Tibial artery (tissue), 4 donors: ENCODE results near the gene SRRM3.
"Not testable (repeated sequence)": the region's sequence is repeated elsewhere in the genome, so short reads cannot be mapped to it uniquely, and the experiment has no call there.

Experiments
- DNase-seq, 2 donors: peaks; one replicate each; pipeline ENCODE4 v3.0.0-alpha.2; 2019
- H3K27ac ChIP-seq, 2 donors: fragments of 200-600 bp; sonication (generic) in 1 of 2; 1 replicate in 1 of 2; 2 replicates in 1 of 2; pipeline ENCODE4 v1.5.1; 2018 to 2019; ENCODE audit warnings: mild to moderate bottlenecking in 1 of 2
- H3K27me3 ChIP-seq, 2 donors: fragments of 200-600 bp; sonication (generic) in 1 of 2; one replicate each; pipeline versions ENCODE4 v1.5.1 to v1.6.0; 2016 to 2019
- H3K36me3 ChIP-seq, 3 donors: fragments of 200-600 bp; sonication (generic) in 2 of 3; one replicate each; pipeline ENCODE4 v1.5.1; 2016 to 2019; ENCODE audit warnings: mild to moderate bottlenecking in 2 of 3
- H3K4me1 ChIP-seq, 4 donors: fragments of 200-600 bp; sonication (generic) in 2 of 4; 1 replicate in 3 of 4; 2 replicates in 1 of 4; pipeline ENCODE4 v1.5.1; 2016 to 2019
- H3K4me3 ChIP-seq, 2 donors: fragments of 200-600 bp; sonication (generic) in 1 of 2; 1 replicate in 1 of 2; 2 replicates in 1 of 2; pipeline ENCODE4 v1.5.1; 2018 to 2019; ENCODE audit warnings: mild to moderate bottlenecking in 2 of 2
- H3K9me3 ChIP-seq, 3 donors: fragments of 200-600 bp; sonication (generic) in 1 of 3; one replicate each; pipeline ENCODE4 v1.5.1; 2016 to 2019
- intact Hi-C: fragments of 100-400 bp; cut with DNase I; formaldehyde crosslinking; loops from one replicate; pipeline ENCODE4 v1.15.0; 2023; ENCODE audit warnings: low total_unique reads
- TF ChIP-seq, protein P1 (sequence below), 2 experiments: fragments of 200-600 bp in 1 of 2; fragments of 450-650 bp in 1 of 2; IDR thresholded peaks; one replicate each; pipeline ENCODE4 v1.5.1; 2017 to 2019; ENCODE audit warnings: antibody characterized with exemption in 2 of 2, mild to moderate bottlenecking in 1 of 2, moderate library complexity in 1 of 2

Gene SRRM3

DNA sequence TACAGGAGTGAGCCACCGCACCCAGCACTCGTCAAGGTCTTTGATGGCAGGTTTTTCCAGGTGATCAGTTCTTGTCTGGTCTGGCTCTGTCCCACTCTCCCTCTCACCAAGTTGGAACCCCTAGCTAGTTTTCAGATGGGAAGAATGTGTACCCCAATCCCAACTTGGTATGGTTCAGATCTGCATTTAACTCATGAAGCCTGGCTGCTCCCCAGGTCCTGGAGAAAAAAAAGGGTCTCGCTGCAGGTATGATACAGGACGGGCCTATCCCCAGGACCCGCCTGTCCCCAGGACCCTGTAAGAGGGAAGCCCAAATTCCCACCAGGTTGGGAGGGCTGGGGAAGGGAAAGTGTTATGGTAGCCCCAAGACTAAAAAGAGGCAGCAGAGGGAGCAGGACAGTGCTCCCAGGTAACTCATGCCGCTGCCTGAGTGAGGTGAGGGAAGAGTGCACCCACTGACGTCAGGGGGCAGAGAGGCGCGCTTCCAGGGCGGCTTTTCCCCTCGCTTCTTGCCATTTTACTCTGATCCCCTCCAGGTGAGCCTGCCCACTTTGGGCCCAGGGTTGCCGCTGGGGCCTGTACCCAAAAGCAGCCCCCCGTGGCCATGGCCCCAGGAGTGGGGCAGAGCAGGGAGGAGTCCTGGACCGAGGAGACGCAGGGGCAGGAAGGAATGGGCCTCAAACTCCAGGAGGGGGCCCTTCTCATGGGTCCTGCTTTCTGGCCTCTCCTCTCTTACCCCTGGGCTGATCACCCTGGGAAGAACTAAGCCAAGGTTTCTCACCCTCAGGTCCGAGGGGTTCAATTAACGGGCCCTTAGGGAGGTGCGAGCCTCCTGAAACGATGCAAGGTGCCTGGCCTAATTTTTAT lies 36.4 kb upstream of the SRRM3 start:
- H3K36me3 ChIP-seq = no peaks in the 10 kb centered on the region
- peaks cover 0 to 7% (median 3%) of the 10 kb centered on the region in 4 donors for H3K4me1 ChIP-seq
- H3K27ac ChIP-seq = no peak overlapping the region
- peaks cover 0 to 3% of the 10 kb centered on the region in 2 donors for H3K27me3 ChIP-seq
- no peaks in the 10 kb centered on the region for H3K9me3 ChIP-seq
- intact Hi-C loops = no loop called here
- TF ChIP-seq, protein P1, sequence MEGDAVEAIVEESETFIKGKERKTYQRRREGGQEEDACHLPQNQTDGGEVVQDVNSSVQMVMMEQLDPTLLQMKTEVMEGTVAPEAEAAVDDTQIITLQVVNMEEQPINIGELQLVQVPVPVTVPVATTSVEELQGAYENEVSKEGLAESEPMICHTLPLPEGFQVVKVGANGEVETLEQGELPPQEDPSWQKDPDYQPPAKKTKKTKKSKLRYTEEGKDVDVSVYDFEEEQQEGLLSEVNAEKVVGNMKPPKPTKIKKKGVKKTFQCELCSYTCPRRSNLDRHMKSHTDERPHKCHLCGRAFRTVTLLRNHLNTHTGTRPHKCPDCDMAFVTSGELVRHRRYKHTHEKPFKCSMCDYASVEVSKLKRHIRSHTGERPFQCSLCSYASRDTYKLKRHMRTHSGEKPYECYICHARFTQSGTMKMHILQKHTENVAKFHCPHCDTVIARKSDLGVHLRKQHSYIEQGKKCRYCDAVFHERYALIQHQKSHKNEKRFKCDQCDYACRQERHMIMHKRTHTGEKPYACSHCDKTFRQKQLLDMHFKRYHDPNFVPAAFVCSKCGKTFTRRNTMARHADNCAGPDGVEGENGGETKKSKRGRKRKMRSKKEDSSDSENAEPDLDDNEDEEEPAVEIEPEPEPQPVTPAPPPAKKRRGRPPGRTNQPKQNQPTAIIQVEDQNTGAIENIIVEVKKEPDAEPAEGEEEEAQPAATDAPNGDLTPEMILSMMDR (IDR thresholded peaks at IDR 0.05) = no peak
- peak in 1 of 2 donors; percentile 50 for DNase-seq
- no peak overlapping the region for H3K4me3 ChIP-seq

DNA sequence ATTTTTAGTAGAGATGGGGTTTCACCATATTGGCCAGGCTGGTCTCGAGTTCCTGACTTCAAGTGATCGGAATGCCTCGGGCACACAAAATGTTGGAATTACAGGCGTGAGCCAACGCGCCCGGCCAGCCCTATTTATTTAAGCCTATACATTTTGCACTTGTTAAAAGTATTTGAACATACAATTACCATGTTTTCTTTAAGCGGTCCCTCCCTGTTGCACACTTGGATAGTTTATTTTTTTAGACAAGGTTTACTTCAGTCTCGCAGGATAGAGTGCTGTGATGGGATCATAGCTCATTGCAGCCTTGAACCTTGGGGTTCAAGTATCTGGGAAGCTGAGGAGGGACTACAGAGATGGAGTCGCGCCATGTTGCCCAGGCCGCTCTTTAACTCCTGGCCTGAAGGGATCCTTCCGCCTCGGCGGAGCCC lies 35.7 kb upstream of the SRRM3 start:
- DNase-seq = no peak
- intact Hi-C loops = no loop called here
- TF ChIP-seq, protein P1 (IDR thresholded peaks at IDR 0.05) = no peak
- Histone ChIP-seq H3K4me1 (peaks cover 0 to 7% (median 3%) of the 10 kb centered on the region in 4 donors), H3K4me3 (peak overlapping the region; percentile 61 to 65), H3K36me3 (no peaks in the 10 kb centered on the region), H3K27ac (peak overlapping the region; percentile 81 to 82), H3K9me3 (no peaks in the 10 kb centered on the region), H3K27me3 (no peaks in the 10 kb centered on the region)

DNA sequence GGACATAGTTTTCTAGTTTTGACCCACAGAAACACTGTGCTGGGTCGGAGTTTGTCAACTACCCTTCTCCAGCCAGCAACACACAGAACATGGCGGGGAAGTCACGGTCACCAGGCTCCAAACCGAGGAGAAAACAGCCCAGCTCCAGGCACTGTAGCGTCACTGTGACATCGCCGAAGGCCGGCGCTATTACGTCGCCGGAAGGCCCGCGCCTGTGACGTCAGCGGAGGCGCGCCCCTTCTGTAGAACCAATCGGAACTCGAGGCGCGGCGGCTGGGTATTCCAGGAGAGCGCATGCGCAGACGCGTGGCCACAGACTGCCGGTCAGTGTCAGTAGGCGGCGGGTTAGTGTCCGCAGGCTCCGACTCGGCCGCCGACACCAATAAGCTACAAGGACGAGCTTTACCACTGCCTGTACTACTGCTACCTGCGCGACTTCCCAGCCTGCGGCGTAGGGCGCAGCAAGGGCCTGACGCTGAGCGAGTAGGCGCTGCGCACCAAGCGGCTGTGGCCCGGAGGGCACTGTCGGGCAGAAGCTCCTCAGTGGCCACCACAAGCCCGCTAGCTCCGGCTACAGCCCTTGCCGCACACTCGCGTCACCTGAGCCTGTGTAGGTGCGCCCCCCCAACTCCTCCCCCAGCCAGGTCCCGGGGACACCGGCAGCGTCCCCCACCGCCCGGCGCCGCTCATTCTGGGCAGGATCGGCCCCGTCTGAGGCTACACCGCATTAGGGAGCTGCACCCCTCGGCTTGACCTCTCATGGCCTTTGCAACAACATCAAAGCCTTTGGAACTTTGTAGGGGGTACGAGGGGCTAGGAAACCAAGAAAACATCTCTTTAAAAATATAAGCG lies 35.1 kb upstream of the SRRM3 start:
- TF ChIP-seq, protein P1 (IDR thresholded peaks at IDR 0.05) = peak; percentile 22 to 28
- H3K27ac ChIP-seq = peak overlapping the region; percentile 81 to 82
- no peaks in the 10 kb centered on the region for H3K9me3 ChIP-seq
- no peaks in the 10 kb centered on the region for H3K27me3 ChIP-seq
- intact Hi-C loops = no loop called here
- H3K36me3 ChIP-seq = no peaks in the 10 kb centered on the region
- H3K4me3 ChIP-seq = peak overlapping the region; percentile 61 to 65
- peak; percentile 97 to 98 for DNase-seq
- peaks cover 0 to 7% (median 3%) of the 10 kb centered on the region in 4 donors for H3K4me1 ChIP-seq

DNA sequence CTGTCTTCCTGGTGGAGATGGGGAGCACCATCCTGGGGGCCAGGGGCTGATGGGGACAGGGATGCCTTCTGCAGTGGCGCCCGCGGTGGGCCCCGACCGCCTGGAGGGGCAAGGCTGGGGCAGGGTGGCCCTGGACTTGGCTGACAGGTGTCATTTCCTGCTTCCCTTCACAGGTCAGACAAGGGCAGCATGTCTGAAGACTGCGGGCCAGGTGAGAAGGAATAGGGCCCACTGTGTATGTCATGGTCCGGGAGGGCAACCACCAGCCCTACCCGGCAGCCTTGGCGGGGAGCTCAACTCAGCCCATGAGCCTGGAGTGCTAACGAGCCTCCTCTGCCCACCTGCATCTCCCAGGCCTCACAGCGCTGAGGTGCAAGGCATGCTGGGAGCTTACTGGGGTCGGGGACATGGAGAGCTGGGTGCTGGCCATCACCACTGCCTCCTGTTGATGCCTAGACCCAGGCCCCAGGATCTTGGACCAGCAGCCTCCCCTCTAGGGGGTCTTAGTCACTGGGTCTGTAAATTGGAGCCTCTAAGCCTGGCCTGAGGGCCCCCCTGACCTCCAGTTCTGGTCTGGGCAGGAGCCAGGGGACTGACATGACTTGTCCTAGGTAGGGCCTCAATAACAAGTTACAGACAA lies 28.0 kb upstream of the SRRM3 start:
- Histone ChIP-seq H3K36me3 (no peaks in the 10 kb centered on the region), H3K27ac (no peak overlapping the region), H3K9me3 (no peaks in the 10 kb centered on the region), H3K4me1 (no peaks in the 10 kb centered on the region), H3K4me3 (no peak overlapping the region), H3K27me3 (no peaks in the 10 kb centered on the region)
- no peak for DNase-seq
- TF ChIP-seq, protein P1 (IDR thresholded peaks at IDR 0.05) = no peak
- intact Hi-C loops = no loop called here

DNA sequence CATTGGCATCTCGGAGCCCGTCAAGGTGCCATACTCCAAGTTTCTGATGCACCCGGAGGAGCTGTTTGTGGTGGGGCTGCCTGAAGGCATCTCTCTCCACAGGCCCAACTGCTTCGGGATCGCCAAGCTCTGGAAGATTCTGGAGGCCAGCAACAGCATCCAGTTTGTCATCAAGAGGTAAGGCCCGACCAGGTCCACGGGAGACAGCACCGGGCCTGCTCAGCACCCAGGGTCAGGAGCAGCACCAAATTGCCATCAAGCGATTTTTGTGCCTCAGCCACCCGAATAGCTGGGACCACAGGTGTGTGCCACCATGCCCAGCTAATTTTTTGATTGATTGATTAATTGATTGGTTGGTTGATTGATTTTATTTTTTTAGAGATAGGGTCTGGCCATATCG lies 24.7 kb upstream of the SRRM3 start:
- not testable (repeated sequence) for H3K27me3 ChIP-seq
- intact Hi-C loops = loop anchor here (5.0 kb wide), 1 partner anchor 110 kb away; no protein-coding TSS in a partner anchor

More for the DNA sequence above, 24.7 kb upstream of the SRRM3 start:
- not testable (repeated sequence) for H3K27ac ChIP-seq, H3K9me3 ChIP-seq, H3K36me3 ChIP-seq, H3K4me1 ChIP-seq, DNase-seq, H3K4me3 ChIP-seq
